Cardiac fibroblast (primary cell): ENCODE data around the gene CD74.

ENCODE experiments used
- DNase-seq, 2 donors: peaks; one replicate each; pipeline versions ENCODE4 v3.0.0 to v3.0.0-alpha.2; 2010; ENCODE audit warnings: low read depth in 2 of 2
- H3K4me3 ChIP-seq, 2 donors: replicated peaks in 1 of 2; 1 replicate in 1 of 2; 2 replicates in 1 of 2; pipeline ENCODE4 v1.5.1; 2011; ENCODE audit warnings: low read depth in 2 of 2, low read length in 2 of 2, mild to moderate bottlenecking in 2 of 2, moderate library complexity in 1 of 2
- CTCF ChIP-seq: IDR thresholded peaks from one replicate; pipeline ENCODE4 v1.5.1; 2011; ENCODE audit warnings: low read depth, mild to moderate bottlenecking, low read length, inconsistent platforms

Gene CD74

GRCh38 chr5:150404121-150404520 is 8.6 kb downstream of the CD74 start:
- no peak overlapping the region for H3K4me3 ChIP-seq
- TF ChIP-seq CTCF: no peak

GRCh38 chr5:150402901-150403342 is 9.8 kb downstream of the CD74 start:
- no peak overlapping the region for H3K4me3 ChIP-seq
- TF ChIP-seq CTCF: no peak
- DNase-seq: no peak

More at GRCh38 chr5:150404121-150404520, 8.6 kb downstream of the CD74 start:
- DNase-seq: no peak

- no peak for DNase-seq
Measured at GRCh38 chr5:150402229-150402773, 10.4 kb downstream of the CD74 start.

GRCh38 chr5:150401376-150402228 is 11.1 kb downstream of the CD74 start:
- DNase-seq: no peak
- no peak for TF ChIP-seq CTCF

More at GRCh38 chr5:150402229-150402773, 10.4 kb downstream of the CD74 start:
- no peak overlapping the region for H3K4me3 ChIP-seq
- TF ChIP-seq CTCF: no peak

GRCh38 chr5:150401076-150401375 is 11.7 kb downstream of the CD74 start:
- H3K4me3 ChIP-seq: no peak overlapping the region
- DNase-seq: no peak
- TF ChIP-seq CTCF: no peak

More at GRCh38 chr5:150401376-150402228, 11.1 kb downstream of the CD74 start:
- H3K4me3 ChIP-seq: no peak overlapping the region

GRCh38 chr5:150400316-150401075 is 12.2 kb downstream of the CD74 start:
- DNase-seq: no peak
- TF ChIP-seq CTCF: no peak
- no peak overlapping the region for H3K4me3 ChIP-seq
